Activated T-cell treated with anti-CD3 and anti-CD28 coated beads, Interleukin-2, amount 50 U/mL, for 48 hours (primary cell): ENCODE data around the gene EBF4.

ENCODE experiments used
- DNase-seq, 2 experiments: peaks; one replicate each; pipeline ENCODE4 v3.0.0-alpha.2; 2020

Gene EBF4, protein sequence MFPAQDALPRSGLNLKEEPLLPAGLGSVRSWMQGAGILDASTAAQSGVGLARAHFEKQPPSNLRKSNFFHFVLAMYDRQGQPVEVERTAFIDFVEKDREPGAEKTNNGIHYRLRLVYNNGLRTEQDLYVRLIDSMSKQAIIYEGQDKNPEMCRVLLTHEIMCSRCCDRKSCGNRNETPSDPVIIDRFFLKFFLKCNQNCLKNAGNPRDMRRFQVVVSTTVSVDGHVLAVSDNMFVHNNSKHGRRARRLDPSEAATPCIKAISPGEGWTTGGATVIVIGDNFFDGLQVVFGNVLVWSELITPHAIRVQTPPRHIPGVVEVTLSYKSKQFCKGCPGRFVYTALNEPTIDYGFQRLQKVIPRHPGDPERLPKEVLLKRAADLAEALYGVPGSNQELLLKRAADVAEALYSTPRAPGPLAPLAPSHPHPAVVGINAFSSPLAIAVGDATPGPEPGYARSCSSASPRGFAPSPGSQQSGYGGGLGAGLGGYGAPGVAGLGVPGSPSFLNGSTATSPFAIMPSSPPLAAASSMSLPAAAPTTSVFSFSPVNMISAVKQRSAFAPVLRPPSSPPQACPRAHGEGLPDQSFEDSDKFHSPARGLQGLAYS

DNA sequence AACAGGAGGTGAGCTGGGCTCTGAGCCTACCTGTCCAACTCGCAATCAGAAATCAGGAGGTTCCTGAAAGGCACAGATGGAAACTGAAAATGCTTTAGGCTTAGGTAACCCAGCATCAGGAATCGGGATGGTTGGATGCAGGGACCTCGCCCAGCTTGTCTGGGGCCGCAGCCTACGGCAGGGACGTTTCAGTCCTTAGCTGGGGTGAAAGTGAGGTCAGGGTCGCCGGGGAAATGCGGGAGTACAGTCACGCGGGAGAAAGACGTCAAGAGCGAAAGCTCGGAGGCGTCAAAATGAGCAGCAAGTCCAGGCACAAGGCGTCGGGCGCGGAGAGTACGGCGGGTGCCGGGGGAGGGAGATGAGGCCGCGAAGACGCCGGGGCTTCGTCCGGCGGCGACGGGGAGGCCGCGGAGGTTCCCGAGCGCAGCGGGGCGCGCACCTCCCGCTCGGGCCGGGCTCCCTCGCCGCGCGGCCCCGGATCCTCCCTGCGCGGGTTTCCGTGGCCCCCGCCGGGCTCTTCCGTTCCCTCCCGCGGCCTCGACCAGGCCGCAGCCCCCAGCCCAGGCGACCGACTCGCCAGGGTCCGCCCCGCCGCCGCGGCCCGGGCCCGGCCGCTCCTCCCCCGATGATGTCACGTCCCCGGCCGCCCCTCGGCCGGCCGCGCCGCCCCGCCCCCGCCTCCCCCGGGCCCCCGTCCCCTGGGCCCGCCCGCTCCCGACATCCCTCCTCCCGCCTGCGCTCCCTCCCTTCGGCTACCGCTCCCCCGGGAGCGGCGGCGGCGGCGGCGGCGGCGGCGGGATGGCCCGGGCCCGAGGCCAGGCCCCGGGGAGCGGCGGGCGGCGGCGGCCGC, at the start of gene EBF4:
TSS of gene EBF4 (plus strand) at position 745 of the 850 bp plus-strand sequence. CDS start 866 bp downstream, outside the sequence.
- DNase-seq, result peak; percentile 38 to 53

DNA sequence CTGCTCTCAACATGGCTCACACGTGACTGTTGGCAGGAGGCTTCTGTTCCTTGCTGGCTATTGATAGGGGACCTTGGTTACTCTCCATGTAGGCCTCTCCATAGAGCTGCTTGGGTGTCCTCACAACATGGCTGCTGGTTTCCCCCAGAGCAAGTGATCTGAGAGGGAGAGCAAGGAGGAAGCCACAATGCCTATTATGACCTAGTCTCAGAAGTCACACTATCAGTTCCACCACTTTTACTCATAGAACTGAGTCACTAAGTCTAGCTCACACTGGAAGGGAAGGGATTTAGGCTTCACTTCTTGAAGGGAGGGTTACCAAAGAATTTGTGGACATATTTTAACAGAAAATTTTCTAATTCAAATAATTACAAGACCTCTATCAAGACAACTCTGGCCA, 48.9 kb upstream of the EBF4 start:
- DNase-seq, result no peak

DNA sequence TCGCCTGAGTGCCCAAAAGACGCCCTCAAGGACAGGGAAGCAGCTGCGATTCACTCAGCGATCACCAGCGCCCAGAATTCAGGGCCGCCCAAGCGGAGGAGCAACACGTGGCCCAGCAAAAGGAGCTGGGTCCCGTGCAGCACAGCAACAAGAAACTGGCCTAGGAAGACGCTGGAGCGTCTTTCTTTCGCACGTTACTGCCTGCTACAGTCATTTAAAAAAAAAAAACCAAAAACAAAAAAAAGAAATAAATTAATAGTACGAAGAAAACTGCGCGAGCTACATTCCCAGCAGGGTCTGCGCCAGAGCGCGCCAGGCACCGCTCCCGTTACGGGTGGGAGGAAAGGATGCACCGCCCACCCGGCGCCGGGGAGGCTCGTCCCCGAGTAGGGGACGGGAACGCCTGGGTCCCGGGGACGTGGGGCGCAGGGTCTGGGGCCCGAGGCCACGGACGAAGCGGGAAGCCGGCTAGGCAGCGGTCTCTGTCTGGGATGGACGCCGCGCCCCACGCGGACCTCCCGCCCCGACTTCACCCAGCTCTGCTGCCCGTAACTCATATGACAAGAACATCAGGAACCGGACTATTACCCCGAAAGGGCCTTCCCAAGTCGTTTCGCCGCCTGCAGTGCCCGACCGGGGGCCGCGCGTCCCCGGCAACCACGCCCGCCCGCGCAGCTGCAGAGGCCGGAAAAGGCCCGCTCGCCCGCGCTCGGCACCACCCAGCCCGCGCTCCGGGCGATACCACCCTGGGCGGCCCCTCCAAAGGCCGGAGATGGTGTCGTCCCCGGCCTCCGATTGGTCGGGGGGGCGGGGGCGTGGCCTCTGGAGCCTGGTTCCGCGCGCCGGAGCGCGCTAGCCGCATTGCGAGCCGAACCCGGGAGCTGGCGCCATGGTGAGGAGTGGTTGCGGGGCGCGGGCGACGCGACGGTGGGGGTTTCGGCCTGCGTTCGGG, 40.5 kb upstream of the EBF4 start, which contains the start of gene NOP56:
TSS of gene NOP56 (plus strand) at position 861 of the 952 bp plus-strand sequence. CDS start at position 890, 29 bp downstream.
- DNase-seq, result peak; percentile 98

DNA sequence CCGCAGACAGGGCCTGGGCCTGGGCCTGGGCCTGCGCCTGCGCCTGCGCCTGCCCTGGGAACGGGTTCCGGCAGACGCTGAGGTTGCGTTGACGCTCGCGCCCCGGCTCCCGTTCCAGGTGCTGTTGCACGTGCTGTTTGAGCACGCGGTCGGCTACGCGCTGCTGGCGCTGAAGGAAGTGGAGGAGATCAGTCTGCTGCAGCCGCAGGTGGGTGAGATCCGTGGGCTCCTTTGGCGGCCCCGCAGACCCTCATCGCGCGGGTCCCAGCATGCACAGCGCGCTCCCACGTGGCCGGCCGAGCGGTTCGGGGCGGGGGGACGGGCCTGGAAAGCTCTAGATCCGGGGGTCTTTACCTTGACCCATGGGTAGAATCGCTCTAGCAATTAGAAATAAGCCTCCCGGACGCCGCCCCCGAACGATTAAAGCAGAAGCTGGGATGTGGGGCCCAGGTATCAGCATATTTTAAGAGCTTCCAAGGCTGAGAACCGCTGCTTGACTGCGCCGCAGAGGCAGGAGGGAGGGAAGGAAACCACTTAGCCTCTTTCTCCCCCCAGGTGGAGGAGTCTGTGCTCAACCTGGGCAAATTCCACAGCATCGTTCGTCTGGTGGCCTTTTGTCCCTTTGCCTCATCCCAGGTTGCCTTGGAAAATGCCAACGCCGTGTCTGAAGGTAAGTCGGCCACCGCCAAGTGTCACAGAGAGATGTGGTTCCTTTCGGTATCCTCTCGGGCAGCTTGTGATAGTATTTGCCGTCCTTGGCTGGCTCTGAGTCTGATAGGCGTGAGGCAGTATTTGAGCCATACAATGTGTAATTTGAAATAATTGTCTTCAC, 39.6 kb upstream of the EBF4 start:
- DNase-seq, result no peak

DNA sequence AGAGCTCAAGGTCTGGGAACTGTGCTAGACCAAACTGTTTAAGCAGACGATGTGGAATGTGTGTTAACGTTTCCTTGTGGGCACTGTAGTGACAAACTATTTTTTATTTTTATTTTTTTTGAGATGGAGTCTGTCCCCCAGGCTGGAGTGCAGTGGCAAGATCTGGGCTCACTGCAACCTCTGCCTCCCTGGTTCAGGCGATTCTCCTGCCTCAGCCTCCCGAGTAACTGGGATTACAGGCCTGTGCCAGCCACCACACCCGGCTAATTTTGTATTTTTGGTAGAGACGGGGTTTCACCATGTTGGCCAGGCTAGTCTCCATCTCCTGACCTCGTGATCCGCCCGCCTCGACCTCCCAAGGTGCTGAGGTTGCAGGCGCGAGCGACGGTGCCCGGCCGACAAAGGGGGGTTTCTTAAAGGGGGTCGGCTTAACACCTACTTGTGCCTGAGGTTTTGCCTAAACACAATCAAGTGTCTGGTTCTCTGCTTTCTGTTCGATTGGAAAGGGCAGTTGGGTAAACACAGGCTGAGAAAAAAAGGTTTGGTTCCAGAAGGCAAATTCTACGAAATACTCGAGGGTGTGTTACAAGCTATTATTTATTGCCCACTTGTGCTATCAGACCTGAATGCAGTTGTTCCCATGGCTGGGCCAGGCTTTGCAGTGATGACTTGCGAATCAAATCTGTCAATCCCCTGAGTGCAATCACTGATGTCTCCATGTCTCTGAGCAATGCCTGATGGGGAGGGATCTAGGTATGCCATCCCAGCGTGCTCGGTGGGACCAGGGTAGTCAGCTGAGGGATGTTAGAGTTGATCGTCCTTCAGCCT, 38.8 kb upstream of the EBF4 start:
- DNase-seq, result peak in 1 of 2 experiments; percentile 26

DNA sequence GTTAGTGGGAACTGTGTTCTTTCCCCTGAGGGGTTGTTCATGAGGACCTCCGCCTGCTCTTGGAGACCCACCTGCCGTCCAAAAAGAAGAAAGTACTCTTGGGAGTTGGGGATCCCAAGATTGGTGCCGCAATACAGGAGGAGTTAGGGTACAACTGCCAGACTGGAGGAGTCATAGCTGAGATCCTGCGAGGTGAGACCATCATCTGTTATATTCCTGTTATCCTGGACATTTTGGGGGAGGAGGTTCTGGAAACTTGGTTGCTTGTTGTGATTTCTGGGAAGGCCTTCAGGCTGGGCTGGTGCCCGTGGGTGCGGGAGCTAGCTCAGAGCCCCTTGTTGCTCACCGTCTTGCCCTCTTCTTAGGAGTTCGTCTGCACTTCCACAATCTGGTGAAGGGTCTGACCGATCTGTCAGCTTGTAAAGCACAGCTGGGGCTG, 38.2 kb upstream of the EBF4 start:
- no peak for DNase-seq

DNA sequence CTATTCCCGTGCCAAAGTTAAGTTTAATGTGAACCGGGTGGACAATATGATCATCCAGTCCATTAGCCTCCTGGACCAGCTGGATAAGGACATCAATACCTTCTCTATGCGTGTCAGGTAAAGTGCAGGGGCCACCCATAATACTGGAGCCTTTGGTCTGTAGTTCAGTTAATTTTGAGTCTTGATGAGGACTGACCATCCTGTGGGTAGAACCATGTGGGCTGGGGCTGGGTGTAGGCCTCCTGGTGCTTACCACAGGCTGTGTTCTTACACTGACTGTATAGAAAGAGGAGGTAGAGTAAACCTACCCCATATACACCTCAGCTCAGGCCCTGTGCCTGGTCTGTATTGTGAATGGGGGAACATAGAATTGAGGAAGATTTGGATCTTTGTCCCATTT, 37.7 kb upstream of the EBF4 start:
- DNase-seq, result peak in 1 of 2 experiments; percentile 23

DNA sequence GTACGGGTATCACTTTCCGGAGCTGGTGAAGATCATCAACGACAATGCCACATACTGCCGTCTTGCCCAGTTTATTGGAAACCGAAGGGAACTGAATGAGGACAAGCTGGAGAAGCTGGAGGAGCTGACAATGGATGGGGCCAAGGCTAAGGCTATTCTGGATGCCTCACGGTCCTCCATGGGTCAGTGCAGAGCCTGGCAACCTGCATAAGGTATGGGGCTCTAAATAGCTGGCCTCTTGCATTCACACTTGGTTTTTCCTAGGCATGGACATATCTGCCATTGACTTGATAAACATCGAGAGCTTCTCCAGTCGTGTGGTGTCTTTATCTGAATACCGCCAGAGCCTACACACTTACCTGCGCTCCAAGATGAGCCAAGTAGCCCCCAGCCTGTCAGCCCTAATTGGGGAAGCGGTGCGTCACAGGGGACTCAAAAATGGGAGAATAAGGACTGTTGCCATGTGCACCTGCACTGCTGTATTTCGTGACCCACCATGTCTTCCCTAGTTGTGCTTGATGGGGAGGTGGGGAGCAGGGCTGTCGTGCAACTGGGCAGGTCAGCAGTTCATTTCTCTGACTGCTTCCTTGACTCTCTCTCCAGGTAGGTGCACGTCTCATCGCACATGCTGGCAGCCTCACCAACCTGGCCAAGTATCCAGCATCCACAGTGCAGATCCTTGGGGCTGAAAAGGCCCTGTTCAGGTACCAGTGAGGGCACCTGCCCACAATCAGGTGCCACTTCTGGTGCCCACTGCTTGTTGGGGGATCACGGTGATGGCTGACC, 37.1 kb upstream of the EBF4 start:
- no peak for DNase-seq

DNA sequence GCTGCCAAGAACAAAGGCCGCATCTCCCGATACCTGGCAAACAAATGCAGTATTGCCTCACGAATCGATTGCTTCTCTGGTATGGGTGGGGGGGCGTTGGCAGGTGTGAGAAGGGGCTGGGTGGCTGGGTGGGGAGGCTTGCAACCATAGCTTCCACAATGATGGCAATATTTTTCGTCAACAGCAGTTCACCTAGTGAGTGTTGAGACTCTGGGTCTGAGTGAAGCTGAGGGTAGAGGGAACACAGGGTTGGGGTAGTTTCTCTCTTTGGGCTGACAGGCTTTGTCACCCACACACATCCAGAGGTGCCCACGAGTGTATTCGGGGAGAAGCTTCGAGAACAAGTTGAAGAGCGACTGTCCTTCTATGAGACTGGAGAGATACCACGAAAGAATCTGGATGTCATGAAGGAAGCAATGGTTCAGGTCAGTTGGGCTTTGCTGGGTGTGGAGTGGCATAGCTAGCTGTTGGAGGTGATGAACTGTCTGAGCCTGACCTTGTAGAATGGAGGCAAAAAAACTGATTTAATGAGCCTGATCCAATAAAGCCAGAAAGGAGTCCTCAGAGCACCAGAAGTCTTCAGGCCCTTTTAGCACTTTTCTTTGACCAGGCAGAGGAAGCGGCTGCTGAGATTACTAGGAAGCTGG, 36.0 kb upstream of the EBF4 start:
- DNase-seq, result peak; percentile 25 to 32

DNA sequence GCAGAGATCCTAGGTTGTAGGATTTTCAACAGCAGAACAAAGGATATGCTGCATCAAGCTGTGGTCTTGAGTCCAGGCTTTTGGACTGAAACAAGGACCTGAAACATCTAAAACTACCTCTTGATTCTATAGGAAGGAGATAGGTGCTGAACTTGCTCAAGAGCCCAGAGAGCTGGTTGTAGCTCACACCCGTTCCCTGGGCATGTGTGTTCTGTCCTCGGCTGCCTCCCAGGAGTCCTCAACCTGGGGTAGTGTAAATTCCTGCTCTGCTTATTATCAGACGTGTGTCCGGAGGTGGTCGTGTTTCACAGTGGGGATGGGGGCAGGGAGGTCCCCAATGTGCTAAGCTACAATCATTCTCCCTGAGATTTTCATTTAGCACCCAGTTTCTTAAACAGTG, 35.3 kb upstream of the EBF4 start:
- peak; percentile 28 to 32 for DNase-seq

DNA sequence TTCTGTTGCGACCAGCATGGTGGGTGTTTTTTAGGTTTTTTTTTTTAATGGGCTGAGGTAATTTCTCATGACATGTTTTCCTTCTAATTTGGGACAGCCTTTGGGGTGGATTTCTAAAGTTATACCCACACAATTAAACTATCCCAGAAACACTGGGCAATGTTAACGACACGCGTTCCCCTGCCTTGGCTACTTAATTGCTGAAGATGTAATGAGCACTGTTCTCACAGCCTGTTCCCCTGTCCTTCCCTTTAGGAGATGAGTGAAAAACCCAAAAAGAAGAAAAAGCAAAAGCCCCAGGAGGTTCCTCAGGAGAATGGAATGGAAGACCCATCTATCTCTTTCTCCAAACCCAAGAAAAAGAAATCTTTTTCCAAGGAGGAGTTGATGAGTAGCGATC, 34.9 kb upstream of the EBF4 start:
- no peak for DNase-seq

DNA sequence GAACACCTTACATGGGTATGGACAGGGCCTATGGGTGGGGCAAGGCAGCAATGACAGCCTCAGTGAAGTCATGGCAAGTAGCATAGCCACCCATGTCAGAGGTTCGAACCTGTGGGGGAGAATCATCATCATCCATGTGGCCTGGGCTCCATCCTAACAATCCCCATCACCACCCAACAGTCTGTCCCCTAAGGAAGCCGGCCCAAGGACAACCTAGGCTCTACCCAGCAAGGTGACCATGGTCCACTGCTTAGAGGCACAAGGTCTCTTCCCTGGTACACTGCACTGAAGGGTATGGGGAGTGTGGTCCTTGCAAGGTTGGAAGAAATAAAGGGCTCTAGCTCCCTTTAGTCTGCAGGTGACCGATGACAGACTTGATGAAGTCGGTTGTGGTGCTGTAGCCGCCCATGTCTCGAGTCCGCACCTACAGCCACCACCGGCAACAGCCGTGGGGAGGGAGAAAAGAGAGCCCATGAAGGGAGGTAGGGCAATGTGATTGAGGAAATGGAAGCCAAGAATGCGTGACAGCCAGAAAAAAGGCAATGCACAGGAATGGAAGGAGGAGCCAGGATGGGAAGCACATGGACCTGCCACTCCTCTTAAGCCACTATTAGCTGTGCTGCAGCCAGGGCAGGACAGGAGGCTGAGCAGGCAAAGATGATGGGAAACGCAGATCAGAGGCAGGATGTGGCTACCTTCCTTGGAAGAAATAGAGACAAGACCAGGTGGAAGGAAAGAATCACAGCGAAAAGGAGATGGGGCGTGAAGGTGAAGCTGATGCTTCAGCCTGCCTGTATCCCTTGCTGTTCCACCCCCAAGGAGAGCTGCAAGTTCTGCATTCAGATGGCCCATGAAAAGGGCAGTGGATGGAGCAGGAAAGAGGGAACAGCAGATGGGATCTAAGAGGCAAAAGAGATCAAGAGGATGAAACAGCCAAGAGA, 33.9 kb upstream of the EBF4 start:
- DNase-seq, result peak; percentile 62 to 63

DNA sequence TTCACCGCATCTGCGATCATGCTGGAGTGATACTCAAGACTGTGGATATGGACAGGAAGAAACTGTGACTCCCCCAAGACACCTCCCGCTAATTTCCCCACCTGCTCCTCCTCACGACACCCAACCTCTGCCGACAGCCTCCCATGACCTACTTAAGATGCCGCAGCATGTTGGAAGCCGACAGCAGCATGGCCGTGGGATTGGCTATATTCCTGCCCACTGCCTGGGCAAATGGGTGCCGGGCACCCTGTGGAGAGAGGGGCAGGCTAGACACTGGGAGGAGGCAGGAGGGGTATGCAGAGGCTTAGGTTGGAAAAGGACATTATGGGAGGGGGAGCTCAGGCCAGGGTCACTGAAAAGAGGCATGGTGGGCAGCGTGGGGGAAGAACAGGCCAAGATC, 33.0 kb upstream of the EBF4 start:
- DNase-seq, result peak in 1 of 2 experiments; percentile 29

DNA sequence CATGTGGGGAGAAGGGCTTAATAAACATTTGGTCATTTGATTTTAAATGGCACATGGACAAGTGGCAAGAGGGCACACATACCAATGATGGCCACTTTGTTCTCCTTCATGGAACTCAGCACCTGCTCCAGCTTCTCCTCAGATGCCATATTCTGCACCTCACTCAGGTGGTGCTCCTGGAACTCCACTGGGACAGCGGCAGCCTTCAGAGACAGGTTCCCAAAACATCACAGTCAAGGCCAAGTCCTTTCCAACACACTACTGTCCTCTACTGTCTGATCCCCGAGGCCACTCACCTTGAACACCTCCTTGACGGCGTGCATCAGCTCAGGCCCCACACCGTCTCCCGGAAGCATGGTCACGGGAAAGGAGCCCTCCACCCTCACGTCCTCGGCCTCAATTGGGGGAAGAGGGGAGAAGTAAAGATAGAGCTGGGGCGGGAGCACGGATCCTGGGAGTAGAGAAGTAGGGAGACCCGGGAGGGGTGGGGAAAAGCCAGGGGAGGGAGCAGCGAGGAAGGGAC, 29.2 kb upstream of the EBF4 start:
- no peak for DNase-seq

DNA sequence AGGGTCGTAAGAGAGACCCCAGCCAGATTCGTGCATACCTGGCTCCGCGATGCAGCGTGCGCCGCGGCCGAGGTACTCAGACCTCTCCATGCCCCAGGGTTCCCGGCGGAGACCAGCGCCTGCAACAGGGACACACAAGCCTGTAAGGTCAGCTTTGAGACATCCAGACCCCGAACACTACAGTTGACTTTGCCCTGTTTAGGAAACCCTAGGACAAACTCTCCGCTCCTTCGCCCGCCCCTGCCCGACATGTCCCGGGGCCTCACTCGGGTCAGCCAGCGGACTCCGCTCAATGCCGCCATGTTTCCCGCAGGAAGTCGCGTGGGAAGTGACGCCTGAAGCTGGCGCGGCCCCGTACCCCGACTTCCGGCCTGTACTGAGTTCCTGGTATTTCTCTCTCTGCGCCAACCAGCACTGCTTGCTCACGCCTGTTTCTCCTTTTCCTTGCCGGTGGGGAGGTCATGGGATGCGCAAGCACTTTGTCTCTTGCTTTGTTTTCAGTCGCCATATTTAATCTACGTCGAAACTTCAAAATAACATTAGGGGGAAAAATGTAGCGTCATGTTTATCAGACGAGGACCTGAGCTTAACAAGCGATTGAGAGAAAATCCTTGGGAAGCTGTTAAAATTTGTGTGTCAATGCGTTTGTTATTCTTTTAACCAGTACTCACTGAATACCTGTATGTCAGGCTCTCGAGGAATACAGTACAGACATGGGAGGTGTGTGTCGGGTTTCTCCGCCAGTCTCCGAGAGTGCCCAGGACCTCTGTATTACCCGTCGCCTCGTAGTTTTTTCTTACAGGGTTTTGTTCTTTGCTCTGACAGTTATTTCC, 28.5 kb upstream of the EBF4 start, which contains the start of gene IDH3B:
TSS of gene IDH3B (minus strand) at position 330 of the 833 bp plus-strand sequence. CDS start at position 302, 28 bp downstream.
- peak; percentile 93 to 94 for DNase-seq

DNA sequence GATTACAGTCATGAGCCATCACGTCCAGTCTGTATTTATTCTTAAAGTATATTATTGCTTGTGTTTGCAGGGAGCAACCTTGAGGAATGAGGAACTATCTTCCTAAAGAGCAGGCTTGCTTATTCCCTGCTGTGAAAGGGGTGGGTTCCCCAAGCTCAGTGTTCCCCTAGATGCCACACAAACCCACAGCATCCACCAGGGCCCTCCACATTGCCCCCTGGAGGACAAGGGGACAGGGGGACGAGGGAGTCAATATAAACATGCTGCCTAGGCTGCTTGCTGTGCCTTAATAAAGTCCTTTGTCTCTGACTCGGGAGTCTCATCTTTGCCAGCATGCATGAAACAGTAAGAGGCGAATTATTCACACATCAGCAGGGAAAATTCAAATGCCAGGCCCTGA, 20.6 kb upstream of the EBF4 start:
- peak; percentile 39 to 44 for DNase-seq
